ENCODE measurements around the gene ANKRD16. TPM values are rescaled to one million over a fixed set of nuclear protein-coding genes. Genes with fewer than 3 reads are reported as not detected.
A peak's percentile ranks its signal among the peaks of the same experiment; 100 is the strongest.
"Not testable (repeated sequence)": the region's sequence is repeated elsewhere in the genome, so short reads cannot be mapped to it uniquely, and the experiment has no call there.

ANKRD16 gene
- total and polyA plus RNA-seq, 5 donors from 2014 or later = 3.1 to 6.3 (median 3.7) TPM

DNA sequence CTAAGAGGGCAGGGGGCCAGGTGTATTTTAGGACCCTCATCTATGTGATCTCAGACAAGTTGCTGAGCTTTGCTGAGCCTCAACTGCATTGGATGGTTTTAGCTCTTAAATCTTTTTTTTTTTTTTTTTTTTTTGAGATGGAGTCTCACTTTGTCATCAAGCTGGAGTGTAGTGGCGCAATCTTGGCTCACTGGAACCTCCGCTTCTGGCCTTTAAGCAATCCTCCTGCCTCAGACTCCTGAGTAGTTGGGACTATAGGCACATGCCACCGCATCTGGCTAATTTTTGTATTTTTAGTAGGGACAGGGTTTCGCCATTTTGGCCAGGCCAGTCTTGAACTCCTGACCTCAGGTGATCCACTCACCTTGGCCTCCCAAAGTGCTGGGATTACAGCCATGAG lies 43.0 kb downstream of the ANKRD16 start:
- Mint-ChIP-seq H3K27ac (peak overlapping the region in 1 of 3 donors; percentile 38), H3K4me1 (peaks cover 5 to 21% (median 8%) of the 10 kb centered on the region in 4 donors)
- H3K4me3 Mint-ChIP-seq; H3K4me1 ChIP-seq (ENCODE audit: control insufficient read depth, insufficient read depth, low read length, poor library complexity, severe bottlenecking); H3K9me3 ChIP-seq (ENCODE audit: control insufficient read depth in 2 of 2, low read length in 2 of 2); H3K9me3 Mint-ChIP-seq; H3K36me3 Mint-ChIP-seq; H3K27me3 ChIP-seq (ENCODE audit: control insufficient read depth, insufficient read depth, low read length); H3K36me3 ChIP-seq (ENCODE audit: control insufficient read depth, insufficient read depth, low read length); H3K27me3 Mint-ChIP-seq; ATAC-seq (ENCODE audit: low read depth in 2 of 2); H3K27ac ChIP-seq (ENCODE audit: insufficient read depth, low read length, poor library complexity, severe bottlenecking); H3K4me3 ChIP-seq (ENCODE audit: low read depth, low read length); DNase-seq: not testable (repeated sequence)

- no peaks in the 10 kb centered on the region for H3K9me3 ChIP-seq (ENCODE audit: control insufficient read depth in 2 of 2, low read length in 2 of 2)
- Mint-ChIP-seq H3K36me3 (no peaks in the 10 kb centered on the region), H3K4me1 (peaks cover 5 to 21% (median 8%) of the 10 kb centered on the region in 4 donors), H3K27ac (peak overlapping the region; percentile 17 to 65 (median 23)), H3K9me3 (peaks cover 0 to 3% (median 0%) of the 10 kb centered on the region in 7 donors), H3K27me3 (no peaks in the 10 kb centered on the region), H3K4me3 (peak overlapping the region in 1 of 4 donors; percentile 46)
- ATAC-seq (ENCODE audit: low read depth in 2 of 2) (no peak), DNase-seq (no peak)
- H3K27ac ChIP-seq (ENCODE audit: insufficient read depth, low read length, poor library complexity, severe bottlenecking) = no peak overlapping the region
- H3K4me3 ChIP-seq (ENCODE audit: low read depth, low read length) = no peak overlapping the region
- H3K36me3 ChIP-seq (ENCODE audit: control insufficient read depth, insufficient read depth, low read length) = no peaks in the 10 kb centered on the region
- no peaks in the 10 kb centered on the region for H3K27me3 ChIP-seq (ENCODE audit: control insufficient read depth, insufficient read depth, low read length)
- H3K4me1 ChIP-seq (ENCODE audit: control insufficient read depth, insufficient read depth, low read length, poor library complexity, severe bottlenecking) = no peaks in the 10 kb centered on the region
These were observed 45.2 kb downstream of the ANKRD16 start for GRCh38 chr10:5844345-5845055.

DNA sequence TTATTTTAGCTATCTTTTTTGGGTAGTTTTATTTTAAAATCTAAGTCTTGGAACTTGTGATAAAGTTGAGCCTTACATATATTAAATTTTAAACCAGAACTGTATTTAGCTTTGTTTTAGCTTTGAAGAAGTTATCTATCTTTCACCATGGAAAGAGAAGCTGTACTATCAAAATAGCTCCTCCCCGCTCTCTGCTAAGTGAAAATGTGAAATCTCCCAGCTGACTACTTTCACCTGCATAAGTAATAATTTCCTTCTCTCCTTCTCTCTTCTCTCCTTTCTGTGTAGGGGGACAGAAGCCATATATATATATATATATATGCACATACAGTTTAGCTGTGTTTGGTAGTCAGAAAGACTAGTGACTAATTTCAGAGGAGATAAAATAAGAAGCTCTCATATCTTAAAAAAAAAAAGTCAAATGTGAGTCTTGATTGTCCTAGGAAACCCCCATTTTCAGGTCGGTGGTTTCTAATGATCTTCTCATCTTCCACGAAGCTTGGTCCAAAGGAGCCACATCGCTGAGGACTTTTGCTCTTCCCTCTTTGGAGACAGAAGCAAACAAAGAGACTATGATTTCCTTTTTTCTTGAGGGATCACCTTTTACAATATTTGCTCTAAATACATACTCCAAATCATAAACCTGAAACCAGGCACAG lies 45.9 kb downstream of the ANKRD16 start:
- no peaks in the 10 kb centered on the region for H3K4me1 ChIP-seq (ENCODE audit: control insufficient read depth, insufficient read depth, low read length, poor library complexity, severe bottlenecking)
- H3K36me3 ChIP-seq (ENCODE audit: control insufficient read depth, insufficient read depth, low read length) = no peaks in the 10 kb centered on the region
- no peak overlapping the region for H3K27ac ChIP-seq (ENCODE audit: insufficient read depth, low read length, poor library complexity, severe bottlenecking)
- no peaks in the 10 kb centered on the region for H3K9me3 ChIP-seq (ENCODE audit: control insufficient read depth in 2 of 2, low read length in 2 of 2)
- Mint-ChIP-seq H3K4me3 (peak overlapping the region in 1 of 4 donors; percentile 46), H3K36me3 (no peaks in the 10 kb centered on the region), H3K9me3 (peaks cover 0 to 2% (median 0%) of the 10 kb centered on the region in 7 donors), H3K4me1 (peaks cover 5 to 21% (median 8%) of the 10 kb centered on the region in 4 donors), H3K27ac (peak overlapping the region; percentile 17 to 65 (median 23)), H3K27me3 (no peaks in the 10 kb centered on the region)
- DNase-seq (no peak), ATAC-seq (ENCODE audit: low read depth in 2 of 2) (no peak)
- H3K27me3 ChIP-seq (ENCODE audit: control insufficient read depth, insufficient read depth, low read length) = no peaks in the 10 kb centered on the region
- no peak overlapping the region for H3K4me3 ChIP-seq (ENCODE audit: low read depth, low read length)

DNA sequence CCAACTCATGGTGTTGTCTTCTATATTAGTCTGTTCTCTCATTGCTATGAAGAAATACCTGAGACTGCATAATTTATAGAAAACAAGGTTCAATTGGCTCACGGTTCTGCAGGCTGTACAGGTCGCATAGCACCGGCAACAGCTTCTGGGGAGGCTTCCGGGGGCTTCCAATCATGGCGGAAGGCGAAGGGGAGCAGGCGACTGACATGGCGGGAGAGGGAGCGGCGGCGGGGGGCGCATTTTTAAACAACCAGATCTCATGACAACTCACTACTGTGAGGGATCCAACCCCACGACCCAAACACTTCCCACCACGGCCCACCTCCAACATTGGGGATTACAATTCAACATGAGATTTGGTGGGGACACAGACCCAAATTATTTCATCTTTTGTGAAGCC lies 47.7 kb downstream of the ANKRD16 start:
- H3K9me3 ChIP-seq (ENCODE audit: control insufficient read depth in 2 of 2, low read length in 2 of 2) = no peaks in the 10 kb centered on the region
- DNase-seq (no peak), ATAC-seq (ENCODE audit: low read depth in 2 of 2) (no peak)
- H3K4me1 ChIP-seq (ENCODE audit: control insufficient read depth, insufficient read depth, low read length, poor library complexity, severe bottlenecking) = no peaks in the 10 kb centered on the region
- Mint-ChIP-seq H3K27me3 (no peaks in the 10 kb centered on the region), H3K4me1 (peaks cover 5 to 21% (median 8%) of the 10 kb centered on the region in 4 donors), H3K9me3 (peaks cover 0 to 2% (median 0%) of the 10 kb centered on the region in 7 donors), H3K36me3 (no peaks in the 10 kb centered on the region), H3K4me3 (no peak overlapping the region), H3K27ac (no peak overlapping the region)
- H3K36me3 ChIP-seq (ENCODE audit: control insufficient read depth, insufficient read depth, low read length) = no peaks in the 10 kb centered on the region
- H3K4me3 ChIP-seq (ENCODE audit: low read depth, low read length) = no peak overlapping the region
- H3K27me3 ChIP-seq (ENCODE audit: control insufficient read depth, insufficient read depth, low read length) = no peaks in the 10 kb centered on the region
- H3K27ac ChIP-seq (ENCODE audit: insufficient read depth, low read length, poor library complexity, severe bottlenecking) = no peak overlapping the region

DNA sequence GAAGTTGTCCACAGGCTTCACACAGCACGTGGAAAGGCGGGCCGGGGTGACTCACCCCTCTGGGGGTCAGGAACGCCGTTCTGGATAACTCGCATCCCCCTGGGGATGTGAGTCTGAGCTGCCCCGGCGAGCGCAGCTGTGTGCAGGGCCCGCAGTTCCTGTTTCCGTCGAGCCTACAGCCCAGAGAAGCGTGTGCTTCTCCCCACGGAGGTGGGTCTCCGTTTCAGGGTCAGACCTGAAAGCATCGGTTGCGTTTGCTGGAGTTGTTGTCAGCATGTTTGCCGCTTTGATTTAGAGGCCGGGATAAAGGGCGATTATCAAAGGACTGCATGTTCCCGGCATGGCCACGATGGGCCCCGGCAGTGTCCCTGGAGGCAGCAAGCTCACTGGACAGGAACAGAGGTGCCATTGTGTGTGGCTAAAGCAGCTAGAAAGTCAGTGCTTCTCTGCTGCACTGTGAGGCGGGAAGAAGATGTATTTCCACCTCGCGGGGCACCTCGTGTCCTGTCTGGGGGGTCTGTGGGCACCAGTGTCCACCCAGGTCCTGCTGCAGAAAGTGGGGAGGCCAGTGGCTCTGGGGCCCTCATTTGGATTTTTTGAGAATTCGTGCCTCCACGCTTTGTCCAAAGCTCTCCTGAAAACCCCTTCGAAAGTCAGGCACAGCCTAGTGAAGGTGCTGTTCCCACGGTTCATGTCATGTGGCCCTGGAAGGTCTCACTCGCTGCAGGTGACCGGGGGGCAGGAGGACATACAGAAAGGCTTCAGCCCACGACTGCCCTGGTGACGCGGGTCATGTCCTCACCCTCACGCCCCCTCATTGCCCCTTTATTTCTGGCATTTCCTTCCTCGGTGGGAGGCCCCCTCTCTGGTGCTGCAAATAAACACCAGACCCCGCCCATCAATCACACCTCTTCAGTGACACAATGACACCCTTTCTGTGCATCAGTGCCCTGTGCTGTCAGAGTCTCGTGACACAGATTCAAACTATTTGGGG lies 49.1 kb downstream of the ANKRD16 start:
- Histone ChIP-seq H3K9me3 (ENCODE audit: control insufficient read depth in 2 of 2, low read length in 2 of 2) (no peaks in the 10 kb centered on the region), H3K4me1 (ENCODE audit: control insufficient read depth, insufficient read depth, low read length, poor library complexity, severe bottlenecking) (no peaks in the 10 kb centered on the region), H3K4me3 (ENCODE audit: low read depth, low read length) (no peak overlapping the region), H3K27me3 (ENCODE audit: control insufficient read depth, insufficient read depth, low read length) (no peaks in the 10 kb centered on the region), H3K36me3 (ENCODE audit: control insufficient read depth, insufficient read depth, low read length) (no peaks in the 10 kb centered on the region), H3K27ac (ENCODE audit: insufficient read depth, low read length, poor library complexity, severe bottlenecking) (no peak overlapping the region)
- H3K27me3 Mint-ChIP-seq = no peaks in the 10 kb centered on the region
- peaks cover 0 to 2% (median 0%) of the 10 kb centered on the region in 7 donors for H3K9me3 Mint-ChIP-seq
- peaks cover 5 to 16% (median 7%) of the 10 kb centered on the region in 4 donors for H3K4me1 Mint-ChIP-seq
- no peaks in the 10 kb centered on the region for H3K36me3 Mint-ChIP-seq
- peak overlapping the region in 1 of 3 donors; percentile 74 for H3K27ac Mint-ChIP-seq
- ATAC-seq (ENCODE audit: low read depth in 2 of 2) (peak; percentile 45 to 47), DNase-seq (no peak)
- H3K4me3 Mint-ChIP-seq = no peak overlapping the region

- H3K9me3 ChIP-seq (ENCODE audit: control insufficient read depth in 2 of 2, low read length in 2 of 2); H3K36me3 Mint-ChIP-seq; H3K9me3 Mint-ChIP-seq; ATAC-seq (ENCODE audit: low read depth in 2 of 2); H3K27ac Mint-ChIP-seq; H3K27ac ChIP-seq (ENCODE audit: insufficient read depth, low read length, poor library complexity, severe bottlenecking); H3K4me3 Mint-ChIP-seq; H3K4me1 ChIP-seq (ENCODE audit: control insufficient read depth, insufficient read depth, low read length, poor library complexity, severe bottlenecking); H3K4me1 Mint-ChIP-seq; H3K27me3 Mint-ChIP-seq; H3K36me3 ChIP-seq (ENCODE audit: control insufficient read depth, insufficient read depth, low read length); DNase-seq; H3K4me3 ChIP-seq (ENCODE audit: low read depth, low read length); H3K27me3 ChIP-seq (ENCODE audit: control insufficient read depth, insufficient read depth, low read length): not testable (repeated sequence)
These were observed 53.5 kb downstream of the ANKRD16 start for GRCh38 chr10:5836181-5836580.

- H3K27ac Mint-ChIP-seq = no peak overlapping the region
These were observed 54.1 kb downstream of the ANKRD16 start for GRCh38 chr10:5835446-5836095.

More at GRCh38 chr10:5835446-5836095, 54.1 kb downstream of the ANKRD16 start:
- H3K4me1 ChIP-seq (ENCODE audit: control insufficient read depth, insufficient read depth, low read length, poor library complexity, severe bottlenecking) = no peaks in the 10 kb centered on the region
- no peak for ATAC-seq (ENCODE audit: low read depth in 2 of 2)
- H3K27me3 ChIP-seq (ENCODE audit: control insufficient read depth, insufficient read depth, low read length) = no peaks in the 10 kb centered on the region
- no peak overlapping the region for H3K4me3 Mint-ChIP-seq
- no peaks in the 10 kb centered on the region for H3K9me3 Mint-ChIP-seq
- H3K36me3 ChIP-seq (ENCODE audit: control insufficient read depth, insufficient read depth, low read length) = no peaks in the 10 kb centered on the region
- H3K36me3 Mint-ChIP-seq = no peaks in the 10 kb centered on the region
- H3K4me3 ChIP-seq (ENCODE audit: low read depth, low read length) = no peak overlapping the region
- H3K27ac ChIP-seq (ENCODE audit: insufficient read depth, low read length, poor library complexity, severe bottlenecking) = no peak overlapping the region
- DNase-seq = no peak
- peaks cover 0 to 6% (median 0%) of the 10 kb centered on the region in 4 donors for H3K4me1 Mint-ChIP-seq
- no peaks in the 10 kb centered on the region for H3K27me3 Mint-ChIP-seq
- no peaks in the 10 kb centered on the region for H3K9me3 ChIP-seq (ENCODE audit: control insufficient read depth in 2 of 2, low read length in 2 of 2)
